Osteocyte (in vitro differentiated cells): ENCODE measurements around the gene TAGLN2. TPM values are rescaled to one million over a fixed set of nuclear protein-coding genes. Genes with fewer than 3 reads are reported as not detected.

ENCODE experiments used
- DNase-seq: peaks from one replicate; pipeline ENCODE4 v3.0.0; 2021; ENCODE audit warnings: mixed read lengths; ENCODE audit not compliant: unreplicated experiment; ENCODE audit errors: extremely low spot score
- H3K27ac Mint-ChIP-seq: one replicate; pipeline ENCODE4 v1.8.0; 2021; ENCODE audit warnings: mild to moderate bottlenecking, mixed read lengths; ENCODE audit not compliant: unreplicated experiment
- H3K27me3 Mint-ChIP-seq: one replicate; pipeline ENCODE4 v1.8.0; 2021; ENCODE audit warnings: mixed read lengths; ENCODE audit not compliant: unreplicated experiment
- H3K36me3 Mint-ChIP-seq: one replicate; pipeline ENCODE4 v1.8.0; 2021; ENCODE audit warnings: mixed read lengths; ENCODE audit not compliant: unreplicated experiment
- H3K4me1 Mint-ChIP-seq: one replicate; pipeline ENCODE4 v1.8.0; 2021; ENCODE audit warnings: mixed read lengths; ENCODE audit not compliant: unreplicated experiment
- H3K4me3 Mint-ChIP-seq: one replicate; pipeline ENCODE4 v1.8.0; 2021; ENCODE audit warnings: mild to moderate bottlenecking, moderate library complexity, mixed read lengths; ENCODE audit not compliant: unreplicated experiment
- H3K9me3 Mint-ChIP-seq: one replicate; pipeline ENCODE4 v1.8.0; 2021; ENCODE audit warnings: mixed read lengths; ENCODE audit not compliant: unreplicated experiment
- total RNA-seq: library from RNA; stranded (reverse); gene quantifications from 2 replicates; pipeline ENCODE4 v1.2.1, GENCODE V29; 2021
- TF ChIP-seq, protein P1 (sequence below): fragments of 200-600 bp; sonication (generic); IDR thresholded peaks from 2 replicates; pipeline ENCODE4 v1.5.0; 2021; ENCODE audit warnings: antibody characterized with exemption, mild to moderate bottlenecking, moderate library complexity

TAGLN2 gene
- total RNA-seq, 1 donor from 2014 or later, result 169 TPM

DNA sequence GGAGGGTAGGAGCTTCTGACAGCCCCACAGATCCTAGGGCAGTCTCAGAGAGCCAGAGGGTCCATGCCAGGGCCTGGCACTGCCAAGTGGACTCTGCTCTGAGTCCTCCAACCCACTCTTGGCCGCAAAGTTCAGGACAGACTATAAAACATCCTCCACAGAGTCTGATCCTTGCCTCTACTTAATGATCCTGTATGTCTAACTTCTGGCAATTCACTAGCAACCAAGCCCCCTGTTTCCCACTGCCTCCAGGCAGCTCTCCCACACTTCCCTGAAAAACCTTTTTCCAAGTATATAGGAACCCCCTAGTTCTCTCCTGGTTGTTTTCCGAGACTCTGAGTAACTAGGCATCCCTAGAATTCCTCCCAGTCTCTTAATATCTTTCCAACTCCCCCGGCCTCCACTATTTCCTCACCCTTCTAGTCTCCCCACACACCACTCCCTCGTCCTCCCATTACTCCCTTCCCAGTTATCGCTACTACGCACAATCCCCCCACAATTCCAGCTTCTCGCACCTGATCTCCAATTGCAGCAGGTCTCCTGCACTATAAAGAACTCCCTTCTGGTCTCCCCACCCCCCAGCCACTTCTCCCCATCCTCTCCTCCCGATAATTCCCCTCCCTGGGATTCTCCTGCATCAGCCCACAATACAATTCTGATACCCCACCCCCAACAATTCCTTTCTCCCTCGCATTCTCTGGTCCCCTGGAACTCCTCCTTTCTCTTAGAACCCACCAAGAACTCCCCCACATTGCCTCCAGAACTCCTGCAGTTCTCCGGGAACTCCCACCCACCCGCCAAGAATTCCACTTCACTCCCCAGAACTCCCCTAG is 19.5 kb upstream of the TAGLN2 start:
- no peaks in the 10 kb centered on the region for H3K36me3 Mint-ChIP-seq
- TF ChIP-seq, protein P1, sequence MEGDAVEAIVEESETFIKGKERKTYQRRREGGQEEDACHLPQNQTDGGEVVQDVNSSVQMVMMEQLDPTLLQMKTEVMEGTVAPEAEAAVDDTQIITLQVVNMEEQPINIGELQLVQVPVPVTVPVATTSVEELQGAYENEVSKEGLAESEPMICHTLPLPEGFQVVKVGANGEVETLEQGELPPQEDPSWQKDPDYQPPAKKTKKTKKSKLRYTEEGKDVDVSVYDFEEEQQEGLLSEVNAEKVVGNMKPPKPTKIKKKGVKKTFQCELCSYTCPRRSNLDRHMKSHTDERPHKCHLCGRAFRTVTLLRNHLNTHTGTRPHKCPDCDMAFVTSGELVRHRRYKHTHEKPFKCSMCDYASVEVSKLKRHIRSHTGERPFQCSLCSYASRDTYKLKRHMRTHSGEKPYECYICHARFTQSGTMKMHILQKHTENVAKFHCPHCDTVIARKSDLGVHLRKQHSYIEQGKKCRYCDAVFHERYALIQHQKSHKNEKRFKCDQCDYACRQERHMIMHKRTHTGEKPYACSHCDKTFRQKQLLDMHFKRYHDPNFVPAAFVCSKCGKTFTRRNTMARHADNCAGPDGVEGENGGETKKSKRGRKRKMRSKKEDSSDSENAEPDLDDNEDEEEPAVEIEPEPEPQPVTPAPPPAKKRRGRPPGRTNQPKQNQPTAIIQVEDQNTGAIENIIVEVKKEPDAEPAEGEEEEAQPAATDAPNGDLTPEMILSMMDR, result no peak
- H3K4me3 Mint-ChIP-seq, result peak overlapping the region; percentile 59
- no peak for DNase-seq
- no peaks in the 10 kb centered on the region for H3K9me3 Mint-ChIP-seq
- peaks cover 59% of the 10 kb centered on the region for H3K27me3 Mint-ChIP-seq
- no peak overlapping the region for H3K27ac Mint-ChIP-seq
- peaks cover 12% of the 10 kb centered on the region for H3K4me1 Mint-ChIP-seq

DNA sequence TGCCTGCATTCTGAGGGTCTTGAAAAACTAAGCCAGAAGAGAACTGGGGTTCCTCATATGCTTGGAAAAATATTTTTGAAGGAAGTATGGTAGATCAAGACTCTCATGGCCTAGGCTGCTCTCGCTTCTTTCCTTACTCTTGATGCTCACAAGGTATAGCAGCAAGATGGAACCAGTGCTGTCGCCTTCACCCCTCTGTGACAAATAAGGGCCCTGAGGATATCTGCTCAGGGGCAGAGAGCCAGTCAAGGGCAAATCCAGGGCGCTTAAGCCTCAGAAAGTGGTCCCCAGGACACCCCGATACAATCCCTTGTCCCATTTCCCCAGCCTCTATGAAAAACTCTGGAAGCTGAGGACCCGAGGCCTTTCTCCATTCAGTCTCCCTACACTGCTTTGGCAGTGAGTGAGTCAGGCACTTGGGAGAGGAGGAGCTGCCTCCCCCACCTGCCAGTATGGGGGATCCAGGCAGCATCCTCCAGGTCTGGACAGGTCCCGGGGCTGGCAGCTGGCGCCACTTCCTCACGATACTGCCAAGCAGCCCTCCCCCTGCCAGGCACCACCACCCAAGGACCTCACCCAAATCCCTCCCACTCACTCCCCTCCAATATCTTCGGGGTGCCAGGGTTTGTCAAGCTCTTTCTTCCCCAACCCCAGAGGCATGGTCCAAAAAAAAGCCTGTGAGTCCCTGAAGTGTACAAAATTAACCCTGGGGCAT is 18.8 kb upstream of the TAGLN2 start:
- H3K4me1 Mint-ChIP-seq, result peaks cover 12% of the 10 kb centered on the region
- peaks cover 67% of the 10 kb centered on the region for H3K27me3 Mint-ChIP-seq
- no peaks in the 10 kb centered on the region for H3K9me3 Mint-ChIP-seq
- TF ChIP-seq, protein P1, result no peak
- no peak overlapping the region for H3K27ac Mint-ChIP-seq
- no peak overlapping the region for H3K4me3 Mint-ChIP-seq
- H3K36me3 Mint-ChIP-seq, result no peaks in the 10 kb centered on the region
- DNase-seq, result no peak

DNA sequence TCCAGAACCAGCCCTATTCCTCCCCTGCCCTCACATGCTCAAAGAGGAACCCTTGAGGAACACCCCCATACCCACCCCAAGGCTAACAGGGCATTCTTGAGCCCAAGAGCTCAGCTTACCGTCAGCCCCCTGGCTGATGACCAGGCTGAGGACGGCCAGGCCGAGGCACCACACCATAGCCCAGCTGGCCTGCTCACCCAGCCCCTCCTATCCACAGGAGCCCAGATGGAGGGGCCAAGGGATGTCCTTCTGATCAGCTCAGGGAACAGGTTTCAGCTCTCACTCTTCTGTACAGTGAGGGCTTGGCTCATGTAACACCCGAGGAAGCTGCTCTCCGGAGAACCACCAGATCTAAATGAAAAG is 18.0 kb upstream of the TAGLN2 start:
- DNase-seq, result no peak
- Mint-ChIP-seq H3K9me3 (no peaks in the 10 kb centered on the region), H3K36me3 (no peaks in the 10 kb centered on the region), H3K27me3 (peaks cover 72% of the 10 kb centered on the region), H3K4me1 (peaks cover 12% of the 10 kb centered on the region), H3K4me3 (no peak overlapping the region), H3K27ac (no peak overlapping the region)
- TF ChIP-seq, protein P1, result no peak

DNA sequence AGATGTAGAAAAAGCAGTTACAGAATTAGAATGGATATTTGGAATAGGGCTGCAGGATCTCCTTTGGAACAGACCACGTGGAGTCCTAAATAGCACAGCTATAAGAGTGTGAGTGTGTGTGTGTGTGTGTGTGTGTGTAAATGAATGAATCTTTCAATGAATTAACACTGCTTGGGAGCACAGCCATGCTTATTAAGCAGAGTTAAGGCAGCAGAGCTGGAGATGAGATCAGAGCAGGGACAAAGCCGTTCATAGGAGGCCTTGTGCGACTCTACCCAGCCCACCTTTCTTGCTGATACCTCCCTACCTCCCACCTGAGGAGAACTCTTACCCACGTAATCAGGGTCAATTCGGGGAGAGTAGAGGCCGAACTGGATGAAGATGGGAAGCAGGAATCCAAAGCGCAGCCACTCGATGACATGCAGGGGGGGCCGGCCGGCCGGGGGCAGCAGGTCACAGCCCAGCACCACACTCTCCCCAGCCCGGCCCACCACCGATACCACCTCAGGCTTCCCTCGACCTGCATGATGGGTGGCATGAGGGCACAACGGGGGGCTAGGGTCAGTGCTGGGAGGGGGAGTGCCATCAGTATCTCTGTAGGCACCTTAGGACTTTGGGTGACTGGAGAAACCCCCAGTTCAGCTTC is 17.4 kb upstream of the TAGLN2 start:
- H3K36me3 Mint-ChIP-seq, result no peaks in the 10 kb centered on the region
- H3K27me3 Mint-ChIP-seq, result peaks cover 75% of the 10 kb centered on the region
- DNase-seq, result no peak
- H3K4me1 Mint-ChIP-seq, result peaks cover 12% of the 10 kb centered on the region
- no peak overlapping the region for H3K4me3 Mint-ChIP-seq
- no peak overlapping the region for H3K27ac Mint-ChIP-seq
- TF ChIP-seq, protein P1, result no peak
- H3K9me3 Mint-ChIP-seq, result no peaks in the 10 kb centered on the region
